C4-2B (cell line): ENCODE measurements around the gene ARMH1.

Source experiments
- CTCF ChIP-seq: fragments of 450-650 bp; conservative IDR thresholded peaks from 2 replicates; pipeline ENCODE4 v1.5.1; 2017; ENCODE audit warnings: mild to moderate bottlenecking
- ZFX ChIP-seq: fragments of 450-650 bp; IDR thresholded peaks from 2 replicates; pipeline ENCODE4 v1.6.1; 2017

- no peak for TF ChIP-seq CTCF
- TF ChIP-seq ZFX = no peak
Measured at GRCh38 chr1:44743211-44743610, 68.7 kb downstream of the ARMH1 start.
